Endothelial cell of umbilical vein (primary cell): ENCODE measurements around the gene CCBE1. TPM values are rescaled to one million over a fixed set of nuclear protein-coding genes. Genes with fewer than 3 reads are reported as not detected.
A peak's percentile ranks its signal among the peaks of the same experiment; 100 is the strongest.

ENCODE experiments used
- BruUV-seq: library from RNA; stranded (reverse); fragments of 400-500 nt; replicated peaks from 2 replicates; lab custom pipeline; 2021; lab: Mats Ljungman, UMichigan
- CTCF ChIA-PET: fragments of 300-600, 350-600 bp; sonication (Branson Sonifier 250); formaldehyde crosslinking; loops from one replicate; lab custom pipeline; 2021; ENCODE audit warnings: antibody characterized with exemption, inconsistent platforms; lab: Charles Lee
- POLR2A ChIA-PET: fragments of 300-600, 350-600 bp; sonication (Branson Sonifier 250); formaldehyde crosslinking; loops from one replicate; lab custom pipeline; 2021; ENCODE audit warnings: antibody characterized with exemption, inconsistent platforms; lab: Charles Lee
- DNase-seq: peaks from one replicate; pipeline ENCODE4 v3.0.0-alpha.2; 2011; ENCODE audit warnings: low read depth, low spot score
- FAIRE-seq: peaks from 2 replicates; lab custom pipeline; 2011; peaks lifted over from hg19 to GRCh38; lab: Jason Lieb, UNC
- H2AFZ ChIP-seq: 2 replicates; pipeline ENCODE4 v1.6.0; 2012; ENCODE audit warnings: low read depth, low read length, control low read depth, inconsistent platforms
- H3K27ac ChIP-seq: 2 replicates; pipeline ENCODE4 v1.5.1; 2011; ENCODE audit warnings: low read depth, mild to moderate bottlenecking, control low read depth, low read length, moderate library complexity; ENCODE audit not compliant: insufficient read depth
- H3K27me3 ChIP-seq, 2 experiments: 2 replicates each; pipeline versions ENCODE4 v1.6.0 to v1.6.1; 2011; ENCODE audit warnings: low read length in 2 of 2, mixed read lengths in 1 of 2; ENCODE audit not compliant: control insufficient read depth in 2 of 2, insufficient read depth in 2 of 2
- H3K36me3 ChIP-seq, 2 experiments: 2 replicates in 1 of 2; 3 replicates in 1 of 2; pipeline ENCODE4 v1.5.1; 2011; ENCODE audit warnings: low read length in 2 of 2, mild to moderate bottlenecking in 1 of 2, moderate library complexity in 1 of 2; ENCODE audit not compliant: control insufficient read depth in 2 of 2, insufficient read depth in 2 of 2; ENCODE audit errors: extremely low read depth in 1 of 2
- H3K4me1 ChIP-seq: 3 replicates; pipeline ENCODE4 v1.5.1; 2011; ENCODE audit warnings: mild to moderate bottlenecking, low read length; ENCODE audit not compliant: control insufficient read depth, insufficient read depth; ENCODE audit errors: extremely low read depth
- H3K4me2 ChIP-seq: 2 replicates; pipeline ENCODE4 v1.6.1; 2011; ENCODE audit warnings: low read length, control low read depth, mixed read lengths; ENCODE audit not compliant: insufficient read depth
- H3K4me3 ChIP-seq, 3 experiments: fragments of 200-600 bp in 1 of 3; sonication (generic), shearing (Covaris generic) in 1 of 3; replicated peaks in 1 of 3; 2 replicates each; pipeline ENCODE4 v1.5.1; 2011 to 2016; ENCODE audit warnings: control low read depth in 3 of 3, low read length in 3 of 3, mild to moderate bottlenecking in 2 of 3, inconsistent platforms in 1 of 3, low read depth in 1 of 3, moderate library complexity in 1 of 3; ENCODE audit not compliant: insufficient read depth in 1 of 3
- H3K79me2 ChIP-seq: 2 replicates; pipeline ENCODE4 v1.6.0; 2012; ENCODE audit warnings: low read length, inconsistent platforms; ENCODE audit not compliant: control insufficient read depth, insufficient read depth
- H3K9ac ChIP-seq: replicated peaks from 2 replicates; pipeline ENCODE3; 2011; ENCODE audit warnings: low read length, control low read depth; ENCODE audit not compliant: insufficient read depth; ENCODE audit errors: extremely low read depth
- H3K9me1 ChIP-seq: replicated peaks from 3 replicates; pipeline ENCODE4 v1.6.0; 2011; ENCODE audit warnings: mild to moderate bottlenecking, low read length; ENCODE audit not compliant: control insufficient read depth, insufficient read depth; ENCODE audit errors: extremely low read depth
- H3K9me3 ChIP-seq: replicated peaks from 2 replicates; pipeline ENCODE4 v1.5.1; 2012; ENCODE audit warnings: low read length, inconsistent platforms; ENCODE audit not compliant: control insufficient read depth, insufficient read depth
- H4K20me1 ChIP-seq: replicated peaks from 2 replicates; pipeline ENCODE3; 2011; ENCODE audit warnings: mild to moderate bottlenecking, low read length; ENCODE audit not compliant: control insufficient read depth, insufficient read depth; ENCODE audit errors: extremely low read depth
- CTCF ChIP-seq, 2 donors: IDR thresholded peaks; 1 replicate in 1 of 2; 2 replicates in 1 of 2; pipeline ENCODE4 v1.5.1; 2011; ENCODE audit warnings: low read length in 2 of 2, mild to moderate bottlenecking in 2 of 2, moderate library complexity in 2 of 2, control low read depth in 1 of 2, inconsistent platforms in 1 of 2, low read depth in 1 of 2; ENCODE audit not compliant: insufficient read depth in 1 of 2; ENCODE audit errors: extremely low read depth in 1 of 2
- FOS ChIP-seq: IDR thresholded peaks from 2 replicates; pipeline ENCODE4 v1.6.1; 2011; ENCODE audit warnings: mild to moderate bottlenecking, low read length, moderate library complexity, borderline replicate concordance; ENCODE audit not compliant: insufficient read depth
- POLR2A ChIP-seq: IDR thresholded peaks from 2 replicates; pipeline ENCODE4 v1.6.1; 2012; ENCODE audit warnings: low read depth, mild to moderate bottlenecking, control low read depth, low read length
- POLR2AphosphoS5 ChIP-seq: IDR thresholded peaks from 2 replicates; pipeline ENCODE4 v1.6.1; 2012; ENCODE audit warnings: low read depth, mild to moderate bottlenecking, control low read depth, low read length, moderate library complexity; ENCODE audit not compliant: insufficient read depth
- dilution Hi-C: fragments of 300-500 bp; cut with MboI; formaldehyde crosslinking; loops from one replicate; pipeline ENCODE4 v1.15.0; 2019; ENCODE audit warnings: low sequenced_read_pairs; ENCODE audit not compliant: extremely low pct_ligation_motif_present
- intact Hi-C: fragments of 100-400 bp; cut with micrococcal nuclease; formaldehyde crosslinking; loops from one replicate; pipeline ENCODE4 v1.10.0; 2022
- polyA plus RNA-seq, 4 experiments: library from polyadenylated mRNA; depleted of rRNA in 3 of 4; stranded (reverse) in 3 of 4; unstranded in 1 of 4; fragments of >200 nt; gene quantifications; 2 replicates each; pipeline versions ENCODE4 v1.2.1 to v1.2.3, GENCODE V29; 2011 to 2012; ENCODE audit warnings: missing spikeins in 1 of 4
- total RNA-seq: library from RNA; stranded (reverse); gene quantifications from 2 replicates; pipeline ENCODE4 v1.2.3, GENCODE V29; 2021

Gene CCBE1
- total and polyA plus RNA-seq, 2 donors (not counting 3 experiments of a cell fraction or from before 2014, with no cell fraction given): 0.04 TPM; not detected in 1

GRCh38 chr18:59633317-59633716 lies 63.9 kb downstream of the CCBE1 start:
- no peak overlapping the region for H2AFZ ChIP-seq
- H3K4me2 ChIP-seq: no peak overlapping the region
- intact Hi-C loops: no loop called here
- dilution Hi-C loops: no loop called here
- no peak overlapping the region for H3K4me3 ChIP-seq
- ChIA-PET POLR2A (no interaction called here), CTCF (interaction anchor here (0.6 to 7.5 kb wide), 10 partner anchors 10 to 362 kb away, joined by 3 to 573 read pairs (median 14); partner anchors contain the start of gene CCBE1)
- no peaks in the 10 kb centered on the region for H3K9me1 ChIP-seq
- no peak for FAIRE-seq
- no peaks in the 10 kb centered on the region for H3K79me2 ChIP-seq
- no TSS peak for BruUV-seq
- H3K4me1 ChIP-seq: no peaks in the 10 kb centered on the region
- TF ChIP-seq FOS: no peak
- H3K9ac ChIP-seq: no peak overlapping the region
- no peaks in the 10 kb centered on the region for H4K20me1 ChIP-seq
- no peaks in the 10 kb centered on the region for H3K36me3 ChIP-seq
- H3K9me3 ChIP-seq: no peaks in the 10 kb centered on the region
- no peak for DNase-seq
- H3K27me3 ChIP-seq: peaks cover 0 to 3% of the 10 kb centered on the region in 2 experiments
- no peak overlapping the region for H3K27ac ChIP-seq

- peak; percentile 21 for DNase-seq
- H3K4me3 ChIP-seq: no peak overlapping the region
- peak; percentile 46 for FAIRE-seq
- no peak overlapping the region for H3K4me2 ChIP-seq
- no TSS peak for BruUV-seq
- H3K36me3 ChIP-seq: no peaks in the 10 kb centered on the region
- dilution Hi-C loops (no loop called here), intact Hi-C loops (loop anchor here (1.0 kb wide), 1 partner anchor 192 kb away; no protein-coding TSS in a partner anchor)
- ChIA-PET CTCF (interaction anchor here (0.6 to 7.5 kb wide), 77 partner anchors 8 to 918 kb away, joined by 3 to 573 read pairs (median 4); partner anchors contain the start of gene CCBE1), POLR2A (no interaction called here)
- no peaks in the 10 kb centered on the region for H3K9me3 ChIP-seq
- peaks cover 0 to under 1% of the 10 kb centered on the region in 2 experiments for H3K27me3 ChIP-seq
- no peaks in the 10 kb centered on the region for H3K9me1 ChIP-seq
- H3K9ac ChIP-seq: no peak overlapping the region
- no peak overlapping the region for H2AFZ ChIP-seq
- H3K79me2 ChIP-seq: no peaks in the 10 kb centered on the region
- TF ChIP-seq CTCF (IDR thresholded peaks at IDR 0.05; ENCODE audit: extremely low read depth in 1 of 2, insufficient read depth in 1 of 2, low read depth in 1 of 2, low read length in 2 of 2) (peak; percentile 30 to 38), POLR2A (no peak), POLR2AphosphoS5 (no peak), FOS (no peak)
- no peaks in the 10 kb centered on the region for H4K20me1 ChIP-seq
- no peak overlapping the region for H3K27ac ChIP-seq
- no peaks in the 10 kb centered on the region for H3K4me1 ChIP-seq
Measured at GRCh38 chr18:59631583-59632181, 65.5 kb downstream of the CCBE1 start.
